Measurements from ENCODE around the gene EIF4EBP3. TPM values are rescaled to one million over a fixed set of nuclear protein-coding genes. Genes with fewer than 3 reads are reported as not detected.

EIF4EBP3 gene
- total and polyA plus RNA-seq, 2 donors from 2014 or later: 22.6 to 48.8 TPM

- no peaks in the 10 kb centered on the region for H3K9me3 ChIP-seq (ENCODE audit: control insufficient read depth in 2 of 3, insufficient read depth in 1 of 3, low read length in 3 of 3)
- peak in 1 of 5 donors; percentile 75 for DNase-seq
- no peak overlapping the region for H3K27ac ChIP-seq (ENCODE audit: low read depth in 2 of 2, low read length in 2 of 2)
- intact Hi-C loops (cut with DNase I): no loop called here
- H3K36me3 ChIP-seq (ENCODE audit: control insufficient read depth in 2 of 3, insufficient read depth in 3 of 3, low read length in 3 of 3): peaks cover 0 to 19% (median 13%) of the 10 kb centered on the region in 3 donors
- no peak for FAIRE-seq
- TF ChIP-seq, protein P1, sequence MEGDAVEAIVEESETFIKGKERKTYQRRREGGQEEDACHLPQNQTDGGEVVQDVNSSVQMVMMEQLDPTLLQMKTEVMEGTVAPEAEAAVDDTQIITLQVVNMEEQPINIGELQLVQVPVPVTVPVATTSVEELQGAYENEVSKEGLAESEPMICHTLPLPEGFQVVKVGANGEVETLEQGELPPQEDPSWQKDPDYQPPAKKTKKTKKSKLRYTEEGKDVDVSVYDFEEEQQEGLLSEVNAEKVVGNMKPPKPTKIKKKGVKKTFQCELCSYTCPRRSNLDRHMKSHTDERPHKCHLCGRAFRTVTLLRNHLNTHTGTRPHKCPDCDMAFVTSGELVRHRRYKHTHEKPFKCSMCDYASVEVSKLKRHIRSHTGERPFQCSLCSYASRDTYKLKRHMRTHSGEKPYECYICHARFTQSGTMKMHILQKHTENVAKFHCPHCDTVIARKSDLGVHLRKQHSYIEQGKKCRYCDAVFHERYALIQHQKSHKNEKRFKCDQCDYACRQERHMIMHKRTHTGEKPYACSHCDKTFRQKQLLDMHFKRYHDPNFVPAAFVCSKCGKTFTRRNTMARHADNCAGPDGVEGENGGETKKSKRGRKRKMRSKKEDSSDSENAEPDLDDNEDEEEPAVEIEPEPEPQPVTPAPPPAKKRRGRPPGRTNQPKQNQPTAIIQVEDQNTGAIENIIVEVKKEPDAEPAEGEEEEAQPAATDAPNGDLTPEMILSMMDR (IDR thresholded peaks at IDR 0.05; ENCODE audit: borderline replicate concordance, extremely low read depth, insufficient read depth): no peak
- no peaks in the 10 kb centered on the region for H3K27me3 ChIP-seq (ENCODE audit: control insufficient read depth, insufficient read depth, low read length)
- H3K4me1 ChIP-seq (ENCODE audit: control insufficient read depth in 2 of 3, insufficient read depth in 2 of 3, low read depth in 1 of 3, low read length in 3 of 3): peaks cover 0 to 34% (median 17%) of the 10 kb centered on the region in 3 donors
- H3K4me3 ChIP-seq (ENCODE audit: low read length in 3 of 3): no peak overlapping the region
- H3K9ac ChIP-seq (ENCODE audit: low read length in 3 of 3): no peak overlapping the region
These were observed 19.8 kb downstream of the EIF4EBP3 start for GRCh38 chr5:140567136-140567818.

- TF ChIP-seq, protein P1 (IDR thresholded peaks at IDR 0.05; ENCODE audit: borderline replicate concordance, extremely low read depth, insufficient read depth): no peak
- Histone ChIP-seq H3K27me3 (ENCODE audit: control insufficient read depth, insufficient read depth, low read length) (no peaks in the 10 kb centered on the region), H3K9me3 (ENCODE audit: control insufficient read depth in 2 of 3, insufficient read depth in 1 of 3, low read length in 3 of 3) (no peaks in the 10 kb centered on the region), H3K4me1 (ENCODE audit: control insufficient read depth in 2 of 3, insufficient read depth in 2 of 3, low read depth in 1 of 3, low read length in 3 of 3) (peaks cover 0 to 34% (median 17%) of the 10 kb centered on the region in 3 donors), H3K27ac (ENCODE audit: low read depth in 2 of 2, low read length in 2 of 2) (no peak overlapping the region), H3K36me3 (ENCODE audit: control insufficient read depth in 2 of 3, insufficient read depth in 3 of 3, low read length in 3 of 3) (peaks cover 0 to 19% (median 13%) of the 10 kb centered on the region in 3 donors), H3K4me3 (ENCODE audit: low read length in 3 of 3) (no peak overlapping the region), H3K9ac (ENCODE audit: low read length in 3 of 3) (no peak overlapping the region)
- DNase-seq: peak in 1 of 5 donors; percentile 52
- FAIRE-seq: no peak
- intact Hi-C loops (cut with DNase I): no loop called here
These were observed 20.4 kb downstream of the EIF4EBP3 start for GRCh38 chr5:140567871-140568270.

GRCh38 chr5:140568443-140569063 lies 21.1 kb downstream of the EIF4EBP3 start:
- intact Hi-C loops (cut with DNase I): no loop called here
- no peaks in the 10 kb centered on the region for H3K27me3 ChIP-seq (ENCODE audit: control insufficient read depth, insufficient read depth, low read length)
- H3K4me3 ChIP-seq (ENCODE audit: low read length in 3 of 3): no peak overlapping the region
- no peak overlapping the region for H3K9ac ChIP-seq (ENCODE audit: low read length in 3 of 3)
- H3K27ac ChIP-seq (ENCODE audit: low read depth in 2 of 2, low read length in 2 of 2): peak overlapping the region in 1 of 2 donors; percentile 11
- peak in 1 of 5 donors; percentile 49 for DNase-seq
- H3K36me3 ChIP-seq (ENCODE audit: control insufficient read depth in 2 of 3, insufficient read depth in 3 of 3, low read length in 3 of 3): peaks cover 0 to 19% (median 13%) of the 10 kb centered on the region in 3 donors
- H3K4me1 ChIP-seq (ENCODE audit: control insufficient read depth in 2 of 3, insufficient read depth in 2 of 3, low read depth in 1 of 3, low read length in 3 of 3): peaks cover 0 to 30% (median 13%) of the 10 kb centered on the region in 3 donors
- TF ChIP-seq, protein P1 (IDR thresholded peaks at IDR 0.05; ENCODE audit: borderline replicate concordance, extremely low read depth, insufficient read depth): no peak
- H3K9me3 ChIP-seq (ENCODE audit: control insufficient read depth in 2 of 3, insufficient read depth in 1 of 3, low read length in 3 of 3): no peaks in the 10 kb centered on the region
- FAIRE-seq: no peak

Measured in kidney (tissue), 14 donors.